IMR-90 (cell line): ENCODE results near the gene INPP4A. TPM values are rescaled to one million over a fixed set of nuclear protein-coding genes. Genes with fewer than 3 reads are reported as not detected.

Experiments
- ATAC-seq: fragments of 200-7000 bp; cut with Tn5 transposase; 2 replicates; pipeline ENCODE4 v1.9.1; 2020; ENCODE audit warnings: low read depth, mild to moderate bottlenecking, moderate library complexity
- BruUV-seq: library from RNA; stranded (reverse); fragments of 400-500 nt; replicated peaks from 2 replicates; lab custom pipeline; 2021; lab: Mats Ljungman, UMichigan
- CTCF ChIA-PET: fragments of 300-600 bp; formaldehyde crosslinking; extraction: SDS; loops from one replicate; lab custom pipeline; 2021; ENCODE audit warnings: antibody characterized with exemption; lab: Yijun Ruan, JAX
- POLR2A ChIA-PET: fragments of 300-600 bp; sonication (Branson Sonifier 250); formaldehyde crosslinking; loops from one replicate; lab custom pipeline; 2022; ENCODE audit warnings: antibody characterized with exemption; ENCODE audit not compliant: unreplicated experiment; lab: Charles Lee
- DNase-seq: peaks from one replicate; pipeline ENCODE4 v3.0.0; 2013
- H2AFZ ChIP-seq: replicated peaks from 2 replicates; pipeline ENCODE3; 2013; ENCODE audit warnings: low read length, mild to moderate bottlenecking; ENCODE audit not compliant: poor library complexity
- H2AK5ac ChIP-seq: 2 replicates; pipeline ENCODE4 v1.6.1; 2013; ENCODE audit warnings: low read depth, low read length, inconsistent platforms
- H2AK9ac ChIP-seq: replicated peaks from 2 replicates; pipeline ENCODE3; 2013; ENCODE audit warnings: mild to moderate bottlenecking, low read depth, low read length, moderate library complexity; ENCODE audit not compliant: poor library complexity
- H2BK120ac ChIP-seq: 2 replicates; pipeline ENCODE4 v1.6.1; 2013; ENCODE audit warnings: low read depth, low read length, inconsistent platforms
- H2BK15ac ChIP-seq: 3 replicates; pipeline ENCODE4 v1.6.1; 2013; ENCODE audit warnings: low read depth, low read length, inconsistent platforms
- H2BK20ac ChIP-seq: 2 replicates; pipeline ENCODE4 v1.6.1; 2013; ENCODE audit warnings: low read depth, mild to moderate bottlenecking, inconsistent platforms, low read length, moderate library complexity
- H2BK5ac ChIP-seq: 2 replicates; pipeline ENCODE4 v1.6.1; 2013; ENCODE audit warnings: mild to moderate bottlenecking, low read depth, low read length, inconsistent platforms; ENCODE audit not compliant: poor library complexity, severe bottlenecking
- H3K14ac ChIP-seq: replicated peaks from 2 replicates; pipeline ENCODE4 v1.6.1; 2013; ENCODE audit warnings: low read depth, low read length, inconsistent platforms
- H3K18ac ChIP-seq: 2 replicates; pipeline ENCODE4 v1.6.1; 2013; ENCODE audit warnings: low read depth, low read length, control low read depth
- H3K23ac ChIP-seq: 2 replicates; pipeline ENCODE4 v1.6.1; 2013; ENCODE audit warnings: low read depth, low read length, inconsistent platforms
- H3K27ac ChIP-seq: 2 replicates; pipeline ENCODE4 v1.5.1; 2013; ENCODE audit warnings: mild to moderate bottlenecking, control low read depth, low read length; ENCODE audit not compliant: insufficient read depth
- H3K27me3 ChIP-seq: 2 replicates; pipeline ENCODE4 v1.6.1; 2013; ENCODE audit warnings: low read length; ENCODE audit not compliant: control insufficient read depth, insufficient read depth
- H3K36me3 ChIP-seq: 2 replicates; pipeline ENCODE4 v1.6.1; 2013; ENCODE audit warnings: low read length, mixed read lengths; ENCODE audit not compliant: control insufficient read depth, insufficient read depth
- H3K4ac ChIP-seq: 2 replicates; pipeline ENCODE4 v1.6.1; 2013; ENCODE audit warnings: low read depth, low read length, inconsistent platforms
- H3K4me1 ChIP-seq: 2 replicates; pipeline ENCODE4 v1.6.1; 2013; ENCODE audit warnings: low read length, mixed read lengths; ENCODE audit not compliant: control insufficient read depth, insufficient read depth
- H3K4me2 ChIP-seq: 2 replicates; pipeline ENCODE4 v1.6.1; 2013; ENCODE audit warnings: low read depth, mild to moderate bottlenecking, control low read depth, low read length, moderate library complexity
- H3K4me3 ChIP-seq: 2 replicates; pipeline ENCODE4 v1.5.1; 2013; ENCODE audit warnings: low read depth, mild to moderate bottlenecking, control low read depth, low read length, moderate library complexity; ENCODE audit not compliant: insufficient read depth
- H3K56ac ChIP-seq: 2 replicates; pipeline ENCODE4 v1.6.1; 2013; ENCODE audit warnings: low read length, inconsistent platforms; ENCODE audit not compliant: insufficient read depth; ENCODE audit errors: extremely low read depth
- H3K79me1 ChIP-seq, 2 experiments: 2 replicates each; pipeline ENCODE4 v1.6.1; 2013; ENCODE audit warnings: low read length in 2 of 2, inconsistent platforms in 1 of 2, low read depth in 1 of 2
- H3K9ac ChIP-seq: 2 replicates; pipeline ENCODE4 v1.6.1; 2013; ENCODE audit warnings: low read depth, low read length, control low read depth
- H3K9me1 ChIP-seq: 2 replicates; pipeline ENCODE4 v1.6.1; 2013; ENCODE audit warnings: low read length, inconsistent platforms; ENCODE audit not compliant: insufficient read depth
- H3K9me3 ChIP-seq: 2 replicates; pipeline ENCODE4 v1.6.1; 2013; ENCODE audit warnings: low read length; ENCODE audit not compliant: control insufficient read depth, insufficient read depth
- H4K20me1 ChIP-seq: 2 replicates; pipeline ENCODE4 v1.6.1; 2013; ENCODE audit warnings: low read length, inconsistent platforms; ENCODE audit not compliant: insufficient read depth
- H4K5ac ChIP-seq: 2 replicates; pipeline ENCODE4 v1.6.1; 2013; ENCODE audit warnings: mild to moderate bottlenecking, low read depth, low read length, control low read depth
- H4K8ac ChIP-seq, 2 experiments: 2 replicates each; pipeline ENCODE4 v1.6.1; 2013; ENCODE audit warnings: low read depth in 2 of 2, low read length in 2 of 2, control low read depth in 1 of 2, inconsistent platforms in 1 of 2
- H4K91ac ChIP-seq: 2 replicates; pipeline ENCODE4 v1.6.1; 2013; ENCODE audit warnings: low read depth, low read length, inconsistent platforms; ENCODE audit not compliant: insufficient read depth
- ELK1 ChIP-seq: fragments of 150-350 bp; IDR thresholded peaks from 2 replicates; pipeline ENCODE4 v1.6.1; 2016; ENCODE audit warnings: low read depth, mild to moderate bottlenecking, low read length, moderate library complexity, borderline replicate concordance
- MAFK ChIP-seq: IDR thresholded peaks from 2 replicates; pipeline ENCODE4 v1.6.1; 2012; ENCODE audit warnings: low read depth, low read length, improper control_type of control experiment
- MAZ ChIP-seq: IDR thresholded peaks from 2 replicates; pipeline ENCODE4 v1.6.1; 2012; ENCODE audit warnings: low read depth, mild to moderate bottlenecking, low read length, improper control_type of control experiment, moderate library complexity, borderline replicate concordance
- MXI1 ChIP-seq: IDR thresholded peaks from 2 replicates; pipeline ENCODE4 v1.6.1; 2012; ENCODE audit warnings: low read depth, mild to moderate bottlenecking, low read length, moderate library complexity, borderline replicate concordance
- RAD21 ChIP-seq: IDR thresholded peaks from 2 replicates; pipeline ENCODE4 v1.6.1; 2012; ENCODE audit warnings: low read length, improper control_type of control experiment
- RCOR1 ChIP-seq: IDR thresholded peaks from 2 replicates; pipeline ENCODE4 v1.6.1; 2012; ENCODE audit warnings: mild to moderate bottlenecking, low read length, improper control_type of control experiment; ENCODE audit not compliant: insufficient replicate concordance
- SMC3 ChIP-seq: fragments of 150-350 bp; IDR thresholded peaks from 2 replicates; pipeline ENCODE4 v1.6.1; 2016; ENCODE audit warnings: low read depth, mild to moderate bottlenecking, antibody characterized with exemption, low read length, moderate library complexity
- WGBS, 2 experiments: methylation state at CpG; one replicate each; pipeline versions ENCODE4 v1.1.5 to v1.1.7; 2013; ENCODE audit warnings: missing lambda C conversion rate in 2 of 2; ENCODE audit not compliant: insufficient read length in 1 of 2; ENCODE audit errors: extremely low coverage in 2 of 2; 5-methylcytosine and 5-hydroxymethylcytosine counted together
- dilution Hi-C: fragments of 300-500 bp; cut with HindIII; formaldehyde crosslinking; loops from one replicate; pipeline ENCODE4 v1.14.3; 2018; ENCODE audit warnings: low sequenced_read_pairs; ENCODE audit not compliant: unreplicated experiment
- in situ Hi-C: fragments of 300-500 bp; cut with MboI; formaldehyde crosslinking; loops from 3 replicates; pipeline ENCODE4 v1.14.3; 2019; ENCODE audit warnings: low sequenced_read_pairs, inconsistent platforms, mixed read lengths
- intact Hi-C: fragments of 100-400 bp; cut with micrococcal nuclease; formaldehyde crosslinking; loops from 2 replicates; pipeline ENCODE4 v1.10.0; 2022
- polyA plus RNA-seq, 3 experiments: library from polyadenylated mRNA; depleted of rRNA; stranded (reverse); fragments of >200 nt; gene quantifications; 2 replicates each; pipeline ENCODE4 v1.2.3, GENCODE V29; 2012; ENCODE audit warnings: low replicate concordance in 1 of 3
- total RNA-seq: library from RNA; depleted of rRNA; stranded (reverse); fragments of >200 nt; gene quantifications from 2 replicates; pipeline ENCODE4 v1.2.3, GENCODE V29; 2012

INPP4A gene
- total and polyA plus RNA-seq, 2 of the 4 experiments (the other 2 are of a cell fraction): 14.5 to 27.1 TPM

- ChIA-PET CTCF (interaction anchor here (0.9 kb wide), 1 partner anchor 19 kb away, joined by 3 read pairs; no protein-coding TSS in a partner anchor), POLR2A (no interaction called here)
- Histone ChIP-seq H3K56ac (no peak overlapping the region), H4K8ac (no peak overlapping the region), H3K36me3 (no peaks in the 10 kb centered on the region), H3K23ac (no peak overlapping the region), H3K4me3 (no peak overlapping the region), H3K27ac (no peak overlapping the region), H3K4me1 (peaks cover 12% of the 10 kb centered on the region), H3K4ac (no peak overlapping the region), H3K9ac (no peak overlapping the region), H4K20me1 (peaks cover 69% of the 10 kb centered on the region), H4K91ac (no peak overlapping the region), H2AFZ (no peak overlapping the region), H2BK20ac (no peak overlapping the region), H2AK9ac (no peak overlapping the region), H2BK15ac (no peak overlapping the region), H2BK120ac (no peak overlapping the region), H3K14ac (no peak overlapping the region), H3K9me3 (no peaks in the 10 kb centered on the region), H3K27me3 (no peaks in the 10 kb centered on the region), H3K4me2 (no peak overlapping the region), H4K5ac (no peak overlapping the region), H3K79me1 (peaks cover 26 to 69% of the 10 kb centered on the region in 2 experiments), H2BK5ac (no peak overlapping the region), H2AK5ac (no peak overlapping the region), H3K18ac (no peak overlapping the region), H3K9me1 (peaks cover 17% of the 10 kb centered on the region)
- WGBS, 2 experiments: 100% methylated on average over 1 of the region's 8 CpGs; no CpG with 5 or more reads in 1 of the 2 experiments
- no TSS peak for BruUV-seq
- in situ Hi-C loops (no loop called here), dilution Hi-C loops (no loop called here), intact Hi-C loops (no loop called here)
- TF ChIP-seq RAD21: no peak
- TF ChIP-seq SMC3: no peak
- no peak for TF ChIP-seq MAFK
- TF ChIP-seq MXI1: no peak
- no peak for TF ChIP-seq ELK1
- no peak for TF ChIP-seq MAZ
- no peak for TF ChIP-seq RCOR1
- no peak for ATAC-seq
- no peak for DNase-seq
These were observed 33.5 kb downstream of the INPP4A start for GRCh38 chr2:98478088-98478551.
